Measurements from ENCODE around the gene SMPD4.
A peak's percentile ranks its signal among the peaks of the same experiment; 100 is the strongest.

Gene SMPD4

GRCh38 chr2:130185896-130186295 is 4.5 kb upstream of the SMPD4 start:
- TF ChIP-seq REST (IDR thresholded peaks at IDR 0.05; ENCODE audit: insufficient read depth in 1 of 2, low read depth in 2 of 2, low read length in 2 of 2): no peak
- no peak for TF ChIP-seq POLR2AphosphoS5 (IDR thresholded peaks at IDR 0.05; ENCODE audit: low read depth, low read length)
- no peak for TF ChIP-seq TAF1 (IDR thresholded peaks at IDR 0.05; ENCODE audit: borderline replicate concordance, insufficient read depth, low read length)
- no peak for TF ChIP-seq FOXP2 (optimal IDR thresholded peaks at IDR 0.05; ENCODE audit: borderline replicate concordance, extremely low read depth, extremely low read length, insufficient read depth)
- no peak for TF ChIP-seq SIN3A (IDR thresholded peaks at IDR 0.05; ENCODE audit: borderline replicate concordance, insufficient read depth, low read length)

GRCh38 chr2:130185436-130185835 is 4.0 kb upstream of the SMPD4 start:
- TF ChIP-seq FOXP2 (optimal IDR thresholded peaks at IDR 0.05; ENCODE audit: borderline replicate concordance, extremely low read depth, extremely low read length, insufficient read depth) (no peak), TAF1 (IDR thresholded peaks at IDR 0.05; ENCODE audit: borderline replicate concordance, insufficient read depth, low read length) (no peak), POLR2AphosphoS5 (IDR thresholded peaks at IDR 0.05; ENCODE audit: low read depth, low read length) (no peak), REST (IDR thresholded peaks at IDR 0.05; ENCODE audit: insufficient read depth in 1 of 2, low read depth in 2 of 2, low read length in 2 of 2) (0 out of 4 replicates have a peak, but pooled peaks of 1 of the 2 experiments have one; percentile 19)

GRCh38 chr2:130183512-130184373 is 2.3 kb upstream of the SMPD4 start:
- TF ChIP-seq SIN3A (IDR thresholded peaks at IDR 0.05; ENCODE audit: borderline replicate concordance, insufficient read depth, low read length): no peak
- TF ChIP-seq FOXP2 (optimal IDR thresholded peaks at IDR 0.05; ENCODE audit: borderline replicate concordance, extremely low read depth, extremely low read length, insufficient read depth): no peak

- TF ChIP-seq POLR2AphosphoS5 (IDR thresholded peaks at IDR 0.05; ENCODE audit: low read depth, low read length): peak; percentile 51
- TF ChIP-seq SIN3A (IDR thresholded peaks at IDR 0.05; ENCODE audit: borderline replicate concordance, insufficient read depth, low read length): peak; percentile 42; the same call in 1 of the 2 replicates
- TF ChIP-seq FOXP2 (optimal IDR thresholded peaks at IDR 0.05; ENCODE audit: borderline replicate concordance, extremely low read depth, extremely low read length, insufficient read depth): peak; percentile 27
Measured at GRCh38 chr2:130181880-130182682, 679 bp upstream of the SMPD4 start, which contains the start of gene MZT2B. MZT2B (plus strand) TSS chr2:130182262; CDS start chr2:130182283, 21 bp downstream.

GRCh38 chr2:130169896-130170295 is 11.5 kb downstream of the SMPD4 start:
- TF ChIP-seq REST (IDR thresholded peaks at IDR 0.05; ENCODE audit: insufficient read depth in 1 of 2, low read depth in 2 of 2, low read length in 2 of 2) (no peak), TAF1 (IDR thresholded peaks at IDR 0.05; ENCODE audit: borderline replicate concordance, insufficient read depth, low read length) (no peak), POLR2AphosphoS5 (IDR thresholded peaks at IDR 0.05; ENCODE audit: low read depth, low read length) (no peak), FOXP2 (optimal IDR thresholded peaks at IDR 0.05; ENCODE audit: borderline replicate concordance, extremely low read depth, extremely low read length, insufficient read depth) (no peak), SIN3A (IDR thresholded peaks at IDR 0.05; ENCODE audit: borderline replicate concordance, insufficient read depth, low read length) (no peak)
